Panc1 (cell line): ENCODE measurements around the gene AGAP2. TPM values are rescaled to one million over a fixed set of nuclear protein-coding genes. Genes with fewer than 3 reads are reported as not detected.

Experiments
- ATAC-seq: fragments of 200-7000 bp; cut with Tn5 transposase; 2 replicates; pipeline ENCODE4 v1.9.1; 2020; ENCODE audit warnings: mild to moderate bottlenecking, moderate library complexity
- BruUV-seq: library from RNA; stranded (reverse); fragments of 400-500 nt; replicated peaks from 2 replicates; lab custom pipeline; 2021; lab: Mats Ljungman, UMichigan
- CTCF ChIA-PET: fragments of 300-600 bp; sonication (Branson Sonifier 250); formaldehyde crosslinking; loops from one replicate; lab custom pipeline; 2022; ENCODE audit warnings: antibody characterized with exemption; lab: Charles Lee
- POLR2A ChIA-PET: fragments of 300-600 bp; sonication (Branson Sonifier 250); formaldehyde crosslinking; loops from one replicate; lab custom pipeline; 2022; ENCODE audit warnings: antibody characterized with exemption; lab: Charles Lee
- DNase-seq: peaks from one replicate; pipeline ENCODE4 v3.0.0-alpha.2; 2010; ENCODE audit warnings: low read depth, low spot score
- H3K27ac ChIP-seq: 2 replicates; pipeline ENCODE4 v1.5.1; 2011; ENCODE audit warnings: mild to moderate bottlenecking, low read length, inconsistent platforms
- H3K27me3 ChIP-seq: fragments of 200-500 bp; sonication (Bioruptor generic); 2 replicates; pipeline ENCODE4 v1.6.0; 2014; ENCODE audit warnings: low read length, inconsistent platforms; ENCODE audit not compliant: control insufficient read depth, insufficient read depth
- H3K36me3 ChIP-seq: fragments of 200-500 bp; sonication (Bioruptor generic); 2 replicates; pipeline ENCODE4 v1.5.1; 2014; ENCODE audit warnings: inconsistent platforms, mild to moderate bottlenecking, low read length, moderate library complexity; ENCODE audit not compliant: control insufficient read depth, insufficient read depth
- H3K4me1 ChIP-seq: 2 replicates; pipeline ENCODE4 v1.5.1; 2011; ENCODE audit warnings: inconsistent platforms, mild to moderate bottlenecking, low read length, moderate library complexity; ENCODE audit not compliant: control insufficient read depth, insufficient read depth
- H3K4me3 ChIP-seq, 2 experiments: 2 replicates each; pipeline ENCODE4 v1.5.1; 2011 to 2012; ENCODE audit warnings: low read depth in 2 of 2, low read length in 2 of 2, mild to moderate bottlenecking in 2 of 2, inconsistent platforms in 1 of 2, moderate library complexity in 1 of 2
- H3K9me3 ChIP-seq: fragments of 200-500 bp; sonication (Bioruptor generic); 2 replicates; pipeline ENCODE4 v1.5.1; 2014; ENCODE audit warnings: low read depth, mild to moderate bottlenecking, inconsistent platforms, low read length, moderate library complexity; ENCODE audit not compliant: control insufficient read depth, insufficient read depth
- CTCF ChIP-seq: fragments of 450-650 bp; IDR thresholded peaks from 2 replicates; pipeline ENCODE4 v1.5.1; 2017; ENCODE audit warnings: mild to moderate bottlenecking
- POLR2AphosphoS5 ChIP-seq: IDR thresholded peaks from 2 replicates; pipeline ENCODE4 v1.6.1; 2012; ENCODE audit warnings: mild to moderate bottlenecking, low read depth, low read length, moderate library complexity
- REST ChIP-seq, 2 experiments: IDR thresholded peaks; 2 replicates each; pipeline ENCODE4 v1.6.1; 2011 to 2012; ENCODE audit warnings: low read depth in 2 of 2, control low read depth in 1 of 2, low read length in 1 of 2, mild to moderate bottlenecking in 1 of 2, moderate library complexity in 1 of 2; ENCODE audit not compliant: insufficient read depth in 1 of 2
- SIN3A ChIP-seq: IDR thresholded peaks from 2 replicates; pipeline ENCODE4 v1.6.1; 2012; ENCODE audit warnings: low read depth, mild to moderate bottlenecking, low read length, moderate library complexity, borderline replicate concordance; ENCODE audit not compliant: insufficient read depth
- TCF7L2 ChIP-seq: IDR thresholded peaks from 2 replicates; pipeline ENCODE4 v1.6.1; 2011; ENCODE audit warnings: mild to moderate bottlenecking, low read depth, low read length, inconsistent platforms
- in situ Hi-C: cut with HindIII; loops from 2 replicates; pipeline ENCODE4 v1.10.0; 2016; ENCODE audit warnings: low sequenced_read_pairs, low pct_unique_long_range_greater_than_20kb
- intact Hi-C: fragments of 100-400 bp; cut with micrococcal nuclease; formaldehyde crosslinking; loops from one replicate; pipeline ENCODE4 v1.10.0; 2022; ENCODE audit not compliant: unreplicated experiment
- total RNA-seq: library from RNA; stranded (reverse); gene quantifications from one replicate; pipeline ENCODE4 v1.2.1, GENCODE V29; 2021; ENCODE audit not compliant: unreplicated experiment

AGAP2 gene
- total RNA-seq, 1 experiment from 2014 or later: 0.49 TPM

GRCh38 chr12:57700317-57700716 is 38.2 kb downstream of the AGAP2 start:
- no peak for DNase-seq
- Histone ChIP-seq H3K9me3 (no peaks in the 10 kb centered on the region), H3K27me3 (no peaks in the 10 kb centered on the region), H3K4me3 (no peak overlapping the region), H3K27ac (no peak overlapping the region), H3K4me1 (no peaks in the 10 kb centered on the region), H3K36me3 (no peaks in the 10 kb centered on the region)
- no peak for TF ChIP-seq CTCF
- TF ChIP-seq TCF7L2: no peak
- no peak for TF ChIP-seq REST (IDR thresholded peaks at IDR 0.05; ENCODE audit: insufficient read depth in 1 of 2, low read depth in 2 of 2, low read length in 1 of 2)
- no peak for TF ChIP-seq POLR2AphosphoS5
- no peak for TF ChIP-seq SIN3A
- no TSS peak for BruUV-seq
- intact Hi-C loops (no loop called here), in situ Hi-C loops (no loop called here)
- POLR2A ChIA-PET: no interaction called here
- ATAC-seq: no peak
- CTCF ChIA-PET: no interaction called here

GRCh38 chr12:57698414-57698813 is 40.1 kb downstream of the AGAP2 start:
- BruUV-seq: no TSS peak
- no peak for TF ChIP-seq TCF7L2
- TF ChIP-seq POLR2AphosphoS5: no peak
- TF ChIP-seq REST (IDR thresholded peaks at IDR 0.05; ENCODE audit: insufficient read depth in 1 of 2, low read depth in 2 of 2, low read length in 1 of 2): no peak
- TF ChIP-seq SIN3A: no peak
- no peak for TF ChIP-seq CTCF
- Histone ChIP-seq H3K36me3 (no peaks in the 10 kb centered on the region), H3K9me3 (no peaks in the 10 kb centered on the region), H3K4me3 (no peak overlapping the region), H3K27me3 (no peaks in the 10 kb centered on the region), H3K4me1 (peaks cover 5% of the 10 kb centered on the region; the same call in 1 of the 2 replicates), H3K27ac (no peak overlapping the region)
- intact Hi-C loops: no loop called here
- in situ Hi-C loops: no loop called here
- POLR2A ChIA-PET: no interaction called here
- DNase-seq: no peak
- CTCF ChIA-PET: no interaction called here
- ATAC-seq: no peak
